GM12878 (cell line): Measurements from ENCODE around the gene ARSD. TPM values are rescaled to one million over a fixed set of nuclear protein-coding genes. Genes with fewer than 3 reads are reported as not detected.

ENCODE experiments used
- ATAC-seq: fragments of 200-7000 bp; cut with Tn5 transposase; 3 replicates; pipeline ENCODE4 v1.9.1; 2020; ENCODE audit warnings: mild to moderate bottlenecking, moderate library complexity
- BruUV-seq: library from RNA; stranded (reverse); fragments of 400-500 nt; replicated peaks from 2 replicates; lab custom pipeline; 2021; lab: Mats Ljungman, UMichigan
- CTCF ChIA-PET: fragments of 300-600 bp; sonication (Branson Sonifier 250); formaldehyde crosslinking; extraction: SDS; loops from one replicate; lab custom pipeline; 2021; ENCODE audit warnings: inconsistent platforms; lab: Yijun Ruan, JAX
- POLR2A ChIA-PET: fragments of 350-600 bp; formaldehyde crosslinking; extraction: SDS; loops from one replicate; lab custom pipeline; 2021; ENCODE audit warnings: inconsistent platforms; lab: Charles Lee
- RAD21 ChIA-PET: fragments of 300-600 bp; sonication (Branson Sonifier 250); formaldehyde crosslinking; loops from one replicate; lab custom pipeline; 2023; ENCODE audit warnings: antibody characterized with exemption; ENCODE audit not compliant: unreplicated experiment; lab: Charles Lee
- SMC1A ChIA-PET: fragments of 300-600 bp; sonication (Branson Sonifier 250); formaldehyde crosslinking; loops from one replicate; lab custom pipeline; 2023; ENCODE audit not compliant: unreplicated experiment, uncharacterized antibody; lab: Charles Lee
- DNase-seq: peaks from one replicate; pipeline ENCODE4 v3.0.0-alpha.2; 2011; ENCODE audit warnings: low read depth, low spot score
- FAIRE-seq: peaks from 3 replicates; lab custom pipeline; 2011; peaks lifted over from hg19 to GRCh38; lab: Jason Lieb, UNC
- H2AFZ ChIP-seq: 2 replicates; pipeline ENCODE4 v1.6.0; 2011; ENCODE audit warnings: low read depth, low read length, control low read depth; ENCODE audit not compliant: control insufficient read depth
- H3K27ac ChIP-seq: 2 replicates; pipeline ENCODE4 v1.5.1; 2011; ENCODE audit warnings: control low read depth; ENCODE audit not compliant: control insufficient read depth, insufficient read depth
- H3K27me3 ChIP-seq, 2 experiments: replicated peaks in 1 of 2; 2 replicates each; pipeline versions ENCODE4 v1.6.0 to v1.6.1; 2011; ENCODE audit warnings: low read length in 1 of 2; ENCODE audit not compliant: control insufficient read depth in 2 of 2, insufficient read depth in 2 of 2
- H3K36me3 ChIP-seq, 2 experiments: 2 replicates each; pipeline ENCODE4 v1.5.1; 2011; ENCODE audit warnings: low read length in 1 of 2; ENCODE audit not compliant: control insufficient read depth in 2 of 2, insufficient read depth in 2 of 2
- H3K4me1 ChIP-seq: 2 replicates; pipeline ENCODE4 v1.6.1; 2011; ENCODE audit warnings: mild to moderate bottlenecking, low read length, moderate library complexity, mixed read lengths; ENCODE audit not compliant: control insufficient read depth, insufficient read depth
- H3K4me2 ChIP-seq: 2 replicates; pipeline ENCODE4 v1.6.0; 2011; ENCODE audit warnings: control low read depth; ENCODE audit not compliant: control insufficient read depth, insufficient read depth
- H3K4me3 ChIP-seq: fragments of 200-600 bp; sonication (generic); 2 replicates; pipeline ENCODE4 v1.5.1; 2016
- H3K79me2 ChIP-seq: 2 replicates; pipeline ENCODE4 v1.6.0; 2011; ENCODE audit warnings: low read length; ENCODE audit not compliant: control insufficient read depth, insufficient read depth
- H3K9ac ChIP-seq: 2 replicates; pipeline ENCODE4 v1.8.0; 2011; ENCODE audit warnings: low read length, control low read depth, mixed read lengths; ENCODE audit not compliant: control insufficient read depth, insufficient read depth
- H3K9me3 ChIP-seq: replicated peaks from 3 replicates; pipeline ENCODE4 v1.5.1; 2011; ENCODE audit warnings: mild to moderate bottlenecking, low read length; ENCODE audit not compliant: control insufficient read depth, insufficient read depth
- H4K20me1 ChIP-seq: 2 replicates; pipeline ENCODE4 v1.6.0; 2011; ENCODE audit not compliant: control insufficient read depth, insufficient read depth
- EED ChIP-seq: sonication (generic); IDR thresholded peaks from 2 replicates; pipeline ENCODE4 v1.6.1; 2016; ENCODE audit warnings: antibody characterized with exemption, low read depth
- ZSCAN29 ChIP-seq: fragments of 450-650 bp; IDR thresholded peaks from 2 replicates; pipeline ENCODE4 v1.6.1; 2017; ENCODE audit warnings: mild to moderate bottlenecking, moderate library complexity
- WGBS: methylation state at CpG from one replicate; pipeline ENCODE4 v1.1.6; 2016; ENCODE audit warnings: low lambda C conversion rate; ENCODE audit not compliant: insufficient replicate concordance, insufficient coverage; ENCODE audit errors: missing lambda C conversion rate; 5-methylcytosine and 5-hydroxymethylcytosine counted together
- in situ Hi-C: fragments of 300-500 bp; cut with MboI; formaldehyde crosslinking; loops from 9 replicates; pipeline ENCODE4 v1.14.3; 2018; ENCODE audit warnings: mixed read lengths
- intact Hi-C: fragments of 100-400 bp; cut with micrococcal nuclease; formaldehyde crosslinking; loops from one replicate; pipeline ENCODE4 v1.14.2; 2022; ENCODE audit not compliant: unreplicated experiment
- polyA plus RNA-seq, 11 experiments: library from polyadenylated mRNA; depleted of rRNA in 4 of 11; unstranded in 6 of 11; stranded (reverse) in 5 of 11; fragments of >200 nt; fragmentation: Nextera tagmentation in 4 of 11; fragmentation: Illumina TruSeq in 1 of 11; extraction: Ambion mirVana in 4 of 11; extraction: Trizol in 1 of 11; gene quantifications; 1 replicate in 1 of 11; 2 replicates in 10 of 11; pipeline versions ENCODE4 v1.2.1 to v1.2.3, GENCODE V29; 2011 to 2016; ENCODE audit warnings: inconsistent platforms in 2 of 11, missing spikeins in 2 of 11, low read depth in 1 of 11
- total RNA-seq, 4 experiments: library from RNA; depleted of rRNA in 3 of 4; stranded (reverse); fragments of >200 nt in 3 of 4; fragmentation: Illumina TruSeq in 1 of 4; extraction: Trizol in 1 of 4; gene quantifications; 2 replicates each; pipeline versions ENCODE4 v1.2.1 to v1.2.3, GENCODE V29; 2013 to 2021
- TF ChIP-seq, protein P1 (sequence below): fragments of 450-650 bp; IDR thresholded peaks from 2 replicates; pipeline ENCODE4 v1.6.1; 2016; ENCODE audit warnings: mild to moderate bottlenecking
- TF ChIP-seq, protein P2 (sequence below): fragments of 450-650 bp; IDR thresholded peaks from 2 replicates; pipeline ENCODE4 v1.6.1; 2017; ENCODE audit warnings: mild to moderate bottlenecking, moderate library complexity

Gene ARSD
- total and polyA plus RNA-seq, 10 of the 15 experiments (the other 5 are each of a cell fraction or from before 2014, with no cell fraction given) = 0.05 to 1.5 (median 0.43) TPM

DNA sequence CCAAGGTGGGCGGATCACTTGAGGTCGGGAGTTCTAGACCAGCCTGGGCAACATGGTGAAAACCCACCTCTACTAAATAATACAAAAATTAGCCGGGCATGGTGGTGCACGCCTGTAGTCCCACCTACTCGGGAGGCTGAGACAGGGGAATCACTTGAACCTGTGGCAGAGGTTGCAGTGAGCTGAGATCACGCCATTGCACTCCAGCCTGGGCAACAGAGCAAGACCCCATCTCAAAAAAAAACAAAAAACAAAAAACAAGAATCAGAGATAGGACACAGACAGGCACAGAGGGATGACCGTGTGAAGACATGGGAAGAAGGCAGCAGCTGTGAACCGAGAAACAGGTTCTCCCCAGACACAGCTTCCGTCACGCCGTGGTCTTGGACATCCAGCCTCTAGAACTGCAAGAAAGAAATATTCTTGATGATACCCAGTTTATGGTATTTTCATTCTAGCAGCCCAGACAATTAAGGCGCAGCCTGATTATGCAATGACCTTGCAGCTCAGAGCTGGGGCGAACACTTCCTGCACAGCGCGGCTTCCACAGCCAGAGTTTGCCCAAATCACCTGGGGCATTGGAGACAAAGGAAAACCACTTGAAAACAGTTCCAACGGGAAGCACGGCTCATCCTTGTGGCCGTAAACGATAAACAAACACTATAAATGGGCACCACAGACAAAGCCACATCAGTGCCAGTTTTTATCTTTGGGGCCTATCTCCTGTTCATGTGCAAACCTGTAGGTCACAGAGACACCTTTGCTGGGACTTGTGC lies 4.2 kb upstream of the ARSD start:
- H3K79me2 ChIP-seq = no peaks in the 10 kb centered on the region
- ChIA-PET RAD21 (no interaction called here), SMC1A (no interaction called here), POLR2A (no interaction called here), CTCF (no interaction called here)
- H2AFZ ChIP-seq = no peak overlapping the region
- 48% methylated on average over 19 of the region's 19 CpGs for WGBS
- no peaks in the 10 kb centered on the region for H4K20me1 ChIP-seq
- H3K36me3 ChIP-seq = no peaks in the 10 kb centered on the region
- intact Hi-C loops = no loop called here
- H3K4me2 ChIP-seq = no peak overlapping the region
- no peaks in the 10 kb centered on the region for H3K27me3 ChIP-seq
- no peak for ATAC-seq
- H3K4me3 ChIP-seq = no peak overlapping the region
- H3K9ac ChIP-seq = no peak overlapping the region
- no peak for FAIRE-seq
- TF ChIP-seq, protein P1, sequence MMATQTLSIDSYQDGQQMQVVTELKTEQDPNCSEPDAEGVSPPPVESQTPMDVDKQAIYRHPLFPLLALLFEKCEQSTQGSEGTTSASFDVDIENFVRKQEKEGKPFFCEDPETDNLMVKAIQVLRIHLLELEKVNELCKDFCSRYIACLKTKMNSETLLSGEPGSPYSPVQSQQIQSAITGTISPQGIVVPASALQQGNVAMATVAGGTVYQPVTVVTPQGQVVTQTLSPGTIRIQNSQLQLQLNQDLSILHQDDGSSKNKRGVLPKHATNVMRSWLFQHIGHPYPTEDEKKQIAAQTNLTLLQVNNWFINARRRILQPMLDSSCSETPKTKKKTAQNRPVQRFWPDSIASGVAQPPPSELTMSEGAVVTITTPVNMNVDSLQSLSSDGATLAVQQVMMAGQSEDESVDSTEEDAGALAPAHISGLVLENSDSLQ = no peak
- TF ChIP-seq ZSCAN29 (no peak), EED (no peak)
- TF ChIP-seq, protein P2, sequence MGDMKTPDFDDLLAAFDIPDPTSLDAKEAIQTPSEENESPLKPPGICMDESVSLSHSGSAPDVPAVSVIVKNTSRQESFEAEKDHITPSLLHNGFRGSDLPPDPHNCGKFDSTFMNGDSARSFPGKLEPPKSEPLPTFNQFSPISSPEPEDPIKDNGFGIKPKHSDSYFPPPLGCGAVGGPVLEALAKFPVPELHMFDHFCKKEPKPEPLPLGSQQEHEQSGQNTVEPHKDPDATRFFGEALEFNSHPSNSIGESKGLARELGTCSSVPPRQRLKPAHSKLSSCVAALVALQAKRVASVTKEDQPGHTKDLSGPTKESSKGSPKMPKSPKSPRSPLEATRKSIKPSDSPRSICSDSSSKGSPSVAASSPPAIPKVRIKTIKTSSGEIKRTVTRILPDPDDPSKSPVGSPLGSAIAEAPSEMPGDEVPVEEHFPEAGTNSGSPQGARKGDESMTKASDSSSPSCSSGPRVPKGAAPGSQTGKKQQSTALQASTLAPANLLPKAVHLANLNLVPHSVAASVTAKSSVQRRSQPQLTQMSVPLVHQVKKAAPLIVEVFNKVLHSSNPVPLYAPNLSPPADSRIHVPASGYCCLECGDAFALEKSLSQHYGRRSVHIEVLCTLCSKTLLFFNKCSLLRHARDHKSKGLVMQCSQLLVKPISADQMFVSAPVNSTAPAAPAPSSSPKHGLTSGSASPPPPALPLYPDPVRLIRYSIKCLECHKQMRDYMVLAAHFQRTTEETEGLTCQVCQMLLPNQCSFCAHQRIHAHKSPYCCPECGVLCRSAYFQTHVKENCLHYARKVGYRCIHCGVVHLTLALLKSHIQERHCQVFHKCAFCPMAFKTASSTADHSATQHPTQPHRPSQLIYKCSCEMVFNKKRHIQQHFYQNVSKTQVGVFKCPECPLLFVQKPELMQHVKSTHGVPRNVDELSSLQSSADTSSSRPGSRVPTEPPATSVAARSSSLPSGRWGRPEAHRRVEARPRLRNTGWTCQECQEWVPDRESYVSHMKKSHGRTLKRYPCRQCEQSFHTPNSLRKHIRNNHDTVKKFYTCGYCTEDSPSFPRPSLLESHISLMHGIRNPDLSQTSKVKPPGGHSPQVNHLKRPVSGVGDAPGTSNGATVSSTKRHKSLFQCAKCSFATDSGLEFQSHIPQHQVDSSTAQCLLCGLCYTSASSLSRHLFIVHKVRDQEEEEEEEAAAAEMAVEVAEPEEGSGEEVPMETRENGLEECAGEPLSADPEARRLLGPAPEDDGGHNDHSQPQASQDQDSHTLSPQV = no peak
- H3K4me1 ChIP-seq = no peaks in the 10 kb centered on the region
- no peak overlapping the region for H3K27ac ChIP-seq
- no peaks in the 10 kb centered on the region; the same call in 2 of the 3 replicates for H3K9me3 ChIP-seq
- BruUV-seq = no TSS peak
- no peak for DNase-seq
- in situ Hi-C loops = no loop called here
